Vein endothelial cell (primary cell): Measurements from ENCODE around the gene GJE1. TPM values are rescaled to one million over a fixed set of nuclear protein-coding genes. Genes with fewer than 3 reads are reported as not detected.

Experiments used
- total RNA-seq: library from RNA; depleted of rRNA; stranded (reverse); fragments of >200 nt; gene quantifications from 2 replicates; pipeline ENCODE4 v1.2.3, GENCODE V29; 2012

GJE1 gene
- total RNA-seq, result not detected in 2 replicates

GRCh38 chr6:142132625-142133024 is at the start of gene GJE1:
Gene GJE1 (plus strand): TSS chr6:142132925. CDS start chr6:142133159, 234 bp downstream.

GRCh38 chr6:142146828-142147662 is 14.3 kb downstream of the GJE1 start, which contains the start of the genes NMBR and VTA1:
Gene NMBR (minus strand): TSS chr6:142147122. CDS start chr6:142088658, 58,464 bp downstream.
Gene VTA1 (plus strand): TSS chr6:142147263. CDS start chr6:142147288, 25 bp downstream.

Other genes starting within 250 kb of the GJE1 start
- under 0.01 TPM in 1 of 2 replicates, not detected in the other for gene NMBR, start 14.2 kb downstream of the GJE1 start, total RNA-seq
- gene VTA1, start 14.3 kb downstream of the GJE1 start, total RNA-seq, result 62.1 and 68.2 TPM in 2 replicates
- gene ADGRG6, start 169.1 kb downstream of the GJE1 start, total RNA-seq, result 48.7 and 63.7 TPM in 2 replicates